Head of caudate nucleus (tissue), 42 donors: ENCODE measurements around the gene DPYSL4.

Experiments
- DNase-seq, 42 donors: peaks; one replicate each; pipeline versions ENCODE4 v3.0.0 to v3.0.0-alpha.2; 2020 to 2021; ENCODE audit warnings: mixed read lengths in 7 of 42
- intact Hi-C: fragments of 100-400 bp; cut with DNase I; formaldehyde crosslinking; loops from one replicate; pipeline ENCODE4 v1.15.0; 2022

Gene DPYSL4

DNA sequence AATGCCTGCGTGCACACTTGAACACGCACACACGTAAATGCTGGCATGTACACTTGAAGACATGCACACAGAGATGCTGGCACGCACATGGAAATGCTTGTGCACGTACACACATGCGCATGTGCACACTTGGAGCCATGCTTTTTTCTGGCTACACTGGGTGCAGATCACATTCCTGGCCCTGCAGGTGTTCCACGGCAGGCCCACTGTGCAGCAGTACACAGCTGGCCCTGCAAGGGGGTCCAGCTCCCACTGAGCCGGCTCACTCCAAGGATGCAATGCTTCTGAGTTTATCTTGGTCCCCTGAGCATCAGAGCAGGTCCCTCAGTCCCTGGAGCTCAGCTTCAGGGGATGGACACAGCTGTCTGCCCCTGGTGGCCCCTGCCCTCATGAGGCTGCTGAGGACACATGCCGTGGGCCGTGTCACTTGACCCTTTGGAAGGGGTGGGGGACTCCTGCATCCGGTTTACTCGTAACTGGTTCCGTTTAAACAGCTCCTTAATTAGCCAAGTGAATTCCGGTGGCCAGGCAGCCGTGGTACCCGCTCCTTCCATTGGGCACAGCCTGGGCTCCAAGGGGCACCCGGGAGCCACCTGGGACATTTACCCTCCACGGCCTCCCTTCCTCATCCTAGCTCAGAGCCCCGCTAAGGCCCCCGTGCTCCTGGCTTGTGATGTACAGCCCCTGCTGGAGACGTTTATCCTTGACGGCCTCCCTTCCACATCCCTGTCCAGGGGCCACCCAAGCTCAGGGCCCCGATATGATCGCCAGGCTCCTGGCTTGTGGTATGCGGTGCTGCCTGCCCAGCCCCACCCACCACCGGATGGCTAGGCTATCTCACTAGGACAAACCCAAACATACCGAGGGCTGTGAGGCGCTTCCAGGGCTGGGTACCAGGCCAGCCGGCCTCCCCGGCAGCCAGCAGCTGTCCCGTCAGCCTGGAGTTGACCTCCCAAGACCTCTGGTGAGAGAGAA, 39.5 kb upstream of the DPYSL4 start:
- peak in 7 of 42 donors; percentile 1 to 25 (median 2) for DNase-seq
- intact Hi-C loops = loop anchor here (10.0 kb wide), 1 partner anchor 262 kb away; no protein-coding TSS in a partner anchor

DNA sequence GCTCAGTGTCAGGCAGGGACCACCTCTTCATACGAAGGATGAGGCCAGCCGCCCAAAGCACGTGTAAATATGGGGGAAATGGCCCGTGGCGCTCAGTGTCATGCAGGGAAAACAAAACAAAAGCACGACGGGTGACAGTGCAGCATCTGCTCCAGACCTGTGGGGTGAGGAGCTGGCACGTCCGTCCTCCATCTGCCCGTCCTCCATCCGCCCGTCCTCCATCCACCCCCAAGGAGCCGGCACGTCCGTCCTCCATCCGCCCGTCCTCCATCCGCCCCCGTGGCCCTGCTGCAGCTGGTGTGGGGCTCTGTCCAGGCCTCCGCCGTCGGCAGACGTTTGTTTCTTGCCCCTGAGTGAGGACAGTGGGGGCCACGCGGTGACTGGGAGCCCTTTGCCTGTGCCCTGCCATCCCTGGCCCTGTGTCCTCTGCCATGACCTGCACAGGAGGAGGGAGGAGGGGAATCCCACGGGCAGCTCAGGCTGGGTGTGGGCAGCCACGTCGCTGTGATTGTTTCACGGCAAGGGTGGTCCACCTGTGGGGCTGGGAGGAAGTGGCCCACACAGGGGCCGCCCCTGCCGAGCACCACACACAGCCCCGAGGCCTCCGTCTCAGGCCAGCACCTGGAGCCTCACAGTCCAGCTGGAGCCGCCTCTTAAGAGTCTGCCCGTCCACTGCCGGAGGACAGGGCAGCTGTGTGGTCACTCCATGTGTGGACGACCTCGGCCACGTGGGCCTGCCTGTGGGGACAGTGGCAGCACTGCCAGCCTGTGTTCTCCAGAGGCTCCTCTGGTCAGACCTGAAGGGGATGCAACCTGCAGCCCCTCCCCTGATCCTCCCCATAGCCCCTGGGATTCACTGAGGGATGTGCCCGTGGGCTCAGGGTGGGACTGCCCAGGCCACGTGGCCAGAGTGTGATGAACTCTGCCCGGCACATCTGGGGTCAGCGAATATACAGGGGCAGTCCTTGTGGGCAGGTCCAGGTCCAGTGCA, 38.2 kb upstream of the DPYSL4 start:
- peak in 11 of 42 donors; percentile 1 to 23 (median 3) for DNase-seq
- intact Hi-C loops = loop anchor here (10.0 kb wide), 1 partner anchor 264 kb away; no protein-coding TSS in a partner anchor

DNA sequence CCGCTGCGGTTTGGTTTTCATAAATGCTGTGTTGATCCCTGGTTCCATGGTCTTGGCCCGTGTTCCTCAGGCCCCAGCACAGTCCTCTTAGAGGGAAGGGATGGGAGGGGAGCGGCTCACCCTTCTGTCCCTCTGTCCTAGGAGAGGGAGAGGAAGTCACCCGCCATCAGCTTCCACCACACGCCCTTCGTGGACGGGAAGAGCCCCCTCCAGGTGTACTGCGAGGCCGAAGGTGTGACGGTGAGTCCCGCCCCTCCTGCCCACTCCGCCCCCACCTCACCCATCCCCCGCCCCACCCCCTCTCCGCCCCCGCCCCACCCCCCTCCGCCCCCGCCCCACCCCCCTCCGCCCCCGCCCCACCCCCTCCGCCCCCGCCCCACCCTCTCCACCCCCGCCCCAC, 37.5 kb upstream of the DPYSL4 start:
- DNase-seq = peak in 8 of 42 donors; percentile 0 to 25 (median 4)
- intact Hi-C loops = loop anchor here (10.0 kb wide), 1 partner anchor 264 kb away; no protein-coding TSS in a partner anchor

DNA sequence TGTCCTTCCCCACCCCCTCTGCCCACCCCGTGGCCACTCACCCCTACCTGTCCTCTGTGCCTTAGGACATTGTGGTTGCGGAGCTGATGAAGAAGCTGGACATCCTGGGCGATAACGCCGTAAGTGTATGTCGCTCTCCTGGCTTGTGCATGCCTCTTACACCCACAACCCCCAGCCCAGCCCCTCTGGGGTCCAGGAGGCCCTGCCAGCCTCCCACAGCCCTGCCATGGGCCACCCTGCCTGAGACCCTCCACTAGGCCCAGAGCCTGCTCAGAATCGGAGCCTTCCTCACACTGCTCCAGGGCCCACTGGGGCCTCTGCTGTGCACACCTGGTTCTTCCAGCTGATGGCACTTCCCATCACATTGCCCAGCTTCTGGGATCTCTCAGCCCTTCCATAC, 36.8 kb upstream of the DPYSL4 start:
- intact Hi-C loops = loop anchor here (10.0 kb wide), 1 partner anchor 265 kb away; no protein-coding TSS in a partner anchor
- DNase-seq = peak in 4 of 42 donors; percentile 0 to 28 (median 6)

DNA sequence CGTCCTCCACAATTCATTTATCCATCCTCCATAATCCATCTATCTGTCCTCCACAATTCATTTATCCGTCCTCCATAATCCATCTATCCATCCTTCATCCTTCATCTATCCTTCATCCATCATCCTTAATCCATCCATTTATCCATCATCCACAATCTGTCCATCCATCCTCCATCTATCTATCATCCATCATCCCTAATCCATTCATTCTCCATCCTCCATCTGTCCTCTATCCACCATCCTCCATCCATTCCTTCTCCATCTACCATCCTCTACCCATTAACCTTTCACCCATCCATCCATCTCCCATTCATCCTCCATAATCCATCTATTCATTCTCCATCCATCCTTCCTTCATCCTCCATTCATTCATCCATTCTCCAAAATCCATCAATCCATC, 36.0 kb upstream of the DPYSL4 start:
- intact Hi-C loops = no loop called here
- no peak for DNase-seq

DNA sequence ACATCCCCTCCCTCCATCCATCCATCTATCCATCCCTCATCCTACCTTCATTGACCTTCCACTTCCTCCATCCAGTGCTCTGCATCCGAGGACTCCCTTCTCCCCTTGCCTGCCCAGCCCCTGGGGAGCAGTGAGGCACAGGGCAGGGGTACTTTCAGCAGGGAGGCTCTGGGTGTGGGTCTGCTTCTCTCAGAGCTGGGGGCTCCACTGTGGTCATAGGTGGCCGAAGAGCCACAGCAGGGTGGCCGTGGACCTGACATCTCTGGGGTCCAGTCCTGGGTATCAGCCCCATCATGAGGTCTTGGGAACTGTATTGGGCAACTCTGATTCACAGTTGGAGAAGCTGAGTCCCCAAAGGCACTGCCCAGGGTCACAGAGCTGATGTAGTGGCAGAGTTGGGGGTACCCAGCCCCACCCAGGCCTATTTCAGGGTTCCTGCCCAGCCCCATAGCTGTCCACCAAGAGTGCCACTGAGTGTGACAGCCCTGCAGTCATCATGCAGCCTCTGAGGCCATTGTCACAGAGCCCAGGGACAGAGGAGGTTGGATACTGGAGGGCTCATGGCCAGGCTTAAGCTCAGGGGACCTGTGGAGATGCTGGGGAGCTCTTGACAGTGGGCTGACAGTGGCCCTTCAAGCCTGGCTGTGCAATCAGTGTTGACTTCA, 35.3 kb upstream of the DPYSL4 start:
- peak in 8 of 42 donors; percentile 0 to 21 (median 5) for DNase-seq
- intact Hi-C loops = no loop called here

DNA sequence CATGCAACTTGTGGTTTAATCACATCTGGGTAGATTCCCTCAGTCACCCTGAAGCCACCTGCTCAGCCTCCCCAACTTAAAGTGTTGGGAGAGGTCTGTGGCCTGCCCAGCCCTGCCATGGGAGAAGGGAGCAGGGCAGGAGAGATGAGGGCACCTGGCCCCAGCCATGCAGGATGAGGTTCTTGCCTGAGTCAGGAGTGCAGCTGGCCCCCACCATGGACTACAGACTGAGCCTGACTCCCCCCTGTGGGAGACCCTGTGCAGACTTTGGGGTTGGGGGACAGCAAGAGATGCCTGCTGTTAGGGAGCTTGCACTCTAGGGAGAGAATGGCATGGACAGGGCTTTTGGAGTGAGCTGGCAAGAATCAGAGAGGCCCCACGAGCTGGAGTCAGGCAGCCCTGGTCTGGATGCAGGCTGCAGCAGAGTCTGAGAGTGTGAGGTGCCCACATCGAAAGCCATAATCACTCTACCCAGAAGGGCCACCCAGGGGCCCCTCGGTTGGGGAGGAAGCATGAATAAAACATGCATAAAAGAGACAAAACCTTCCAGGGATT, 34.7 kb upstream of the DPYSL4 start:
- peak in 5 of 42 donors; percentile 1 to 10 (median 1) for DNase-seq
- intact Hi-C loops = no loop called here

DNA sequence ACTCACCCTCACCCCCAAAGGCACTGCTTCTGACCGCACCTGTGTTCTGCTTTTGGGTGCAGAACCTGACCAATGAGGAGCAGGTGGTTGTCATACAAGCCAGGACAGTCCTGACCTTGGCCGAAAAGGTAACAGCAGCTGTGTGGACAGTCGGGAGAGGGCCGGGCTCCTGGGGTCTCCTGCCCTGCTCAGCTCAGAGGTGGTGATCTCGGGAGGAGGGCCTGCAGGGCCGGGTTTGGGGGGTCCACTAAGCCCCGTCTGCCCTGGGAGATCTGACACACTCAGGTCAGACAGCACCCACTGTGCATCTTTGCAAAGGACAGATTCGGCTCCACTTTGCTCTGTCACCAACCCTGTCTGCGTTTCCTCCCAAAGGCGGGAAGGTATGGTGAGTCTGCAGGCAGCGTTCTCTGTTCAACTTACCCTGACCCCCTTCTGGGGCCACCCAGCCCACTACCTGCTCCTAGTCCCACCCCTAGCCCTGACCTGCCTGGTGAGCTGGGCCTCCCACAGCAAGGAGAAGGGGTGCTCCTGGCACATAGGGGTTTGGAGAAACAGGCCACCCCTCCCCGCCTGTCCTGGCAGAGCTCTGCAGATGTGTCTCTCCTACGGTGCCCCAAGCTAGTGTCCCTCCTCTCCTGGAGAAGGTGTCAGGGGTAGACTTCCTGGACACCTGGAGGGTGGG, 33.7 kb upstream of the DPYSL4 start:
- DNase-seq = peak in 2 of 42 donors; percentile 0 to 1
- intact Hi-C loops = no loop called here

DNA sequence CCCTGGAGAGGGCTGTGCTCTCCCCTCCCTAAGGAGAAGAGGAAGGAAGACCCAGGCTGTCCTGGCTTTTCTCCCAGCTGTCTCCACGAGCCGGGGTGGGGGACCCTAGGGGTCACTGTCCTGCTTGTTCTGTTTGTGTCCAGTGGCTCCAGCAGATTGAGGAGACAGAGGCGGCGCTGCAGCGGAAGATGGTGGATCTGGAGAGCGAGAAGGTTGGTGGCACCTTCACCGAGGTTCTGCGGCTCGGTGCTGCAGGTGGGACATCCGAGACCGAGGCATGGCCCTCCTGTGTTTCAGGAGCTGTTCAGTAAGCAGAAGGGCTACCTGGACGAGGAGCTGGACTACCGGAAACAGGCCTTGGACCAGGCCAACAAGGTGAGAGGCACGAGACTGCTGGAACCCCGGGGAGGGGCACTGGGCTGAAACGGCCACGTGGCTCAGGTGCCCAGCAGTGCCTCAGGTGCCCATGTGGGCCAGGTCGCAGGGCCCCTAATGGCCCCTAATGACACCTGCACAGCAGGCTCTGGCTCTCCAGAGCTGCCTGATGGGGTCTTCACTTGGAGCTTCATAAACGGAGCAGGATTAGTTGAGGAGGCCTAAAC, 33.0 kb upstream of the DPYSL4 start:
- DNase-seq = no peak
- intact Hi-C loops = no loop called here

DNA sequence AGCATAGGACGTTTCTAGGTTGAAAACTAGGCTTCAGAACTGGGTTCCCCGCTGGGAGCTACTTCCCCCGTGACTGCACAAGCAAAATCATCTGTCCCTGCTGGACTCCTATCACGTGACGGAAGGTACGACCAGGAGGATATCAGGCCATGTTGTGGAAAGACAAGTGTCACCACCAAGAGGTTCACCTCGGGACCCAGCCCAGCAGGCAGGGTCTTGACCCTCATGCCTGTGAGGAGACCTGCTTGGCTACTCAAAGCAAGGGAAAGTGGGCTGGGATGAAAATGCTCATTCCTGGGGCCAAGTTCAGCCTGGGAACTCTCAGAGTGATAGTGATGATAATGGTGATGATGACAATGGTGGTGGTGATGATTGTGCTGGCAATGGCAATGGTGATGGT, 32.3 kb upstream of the DPYSL4 start:
- intact Hi-C loops = no loop called here
- DNase-seq = no peak

DNA sequence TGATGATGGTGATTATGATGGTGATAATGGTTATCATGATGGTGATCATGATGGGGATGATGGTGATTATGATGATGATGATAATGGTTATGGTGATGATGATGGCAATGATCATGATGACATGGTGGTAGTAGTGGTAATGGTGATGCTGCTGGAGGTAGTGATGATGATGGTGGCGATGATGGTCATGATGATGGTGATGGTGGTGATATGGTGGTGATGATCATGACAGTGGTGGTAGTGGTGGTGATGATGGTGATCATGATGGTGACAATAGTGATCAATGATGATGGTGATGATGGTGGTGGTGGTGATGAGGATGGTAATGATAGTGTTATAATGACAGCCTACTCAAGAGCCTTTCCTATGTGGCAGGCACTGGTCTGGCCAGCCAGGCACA, 31.8 kb upstream of the DPYSL4 start:
- DNase-seq = no peak
- intact Hi-C loops = no loop called here

DNA sequence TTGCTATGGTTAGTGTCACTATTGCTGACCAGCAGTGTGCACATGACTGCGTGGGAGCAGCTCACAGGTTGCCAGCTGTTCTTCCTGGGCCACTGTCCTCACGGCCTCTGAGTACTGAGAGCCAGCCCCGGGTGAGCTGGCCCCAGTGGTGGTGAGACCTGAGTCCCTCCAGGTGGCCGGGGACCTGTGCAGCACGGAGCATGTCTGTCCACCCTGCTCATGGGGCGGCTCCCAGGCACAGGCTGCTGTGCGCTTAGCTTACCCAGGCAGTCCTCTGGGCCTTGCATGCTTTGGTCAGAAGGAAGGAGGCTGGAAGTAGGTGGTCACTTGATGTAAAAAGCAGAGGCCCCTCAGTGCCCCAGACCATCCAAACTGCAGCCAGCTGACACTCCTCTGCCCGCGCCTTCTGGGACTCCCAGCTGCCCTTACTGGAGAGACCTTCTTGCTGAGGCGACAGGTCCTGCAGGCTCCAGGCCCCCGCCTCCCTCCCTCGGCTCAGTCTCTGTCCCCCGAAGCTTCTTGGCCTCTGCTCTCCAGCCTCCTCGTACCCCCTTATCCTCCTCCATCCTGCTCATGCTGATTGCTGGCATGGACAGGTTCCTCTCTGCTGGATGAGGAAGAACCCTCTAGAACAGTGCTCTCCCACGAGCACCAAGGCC, 30.9 kb upstream of the DPYSL4 start:
- no peak for DNase-seq

DNA sequence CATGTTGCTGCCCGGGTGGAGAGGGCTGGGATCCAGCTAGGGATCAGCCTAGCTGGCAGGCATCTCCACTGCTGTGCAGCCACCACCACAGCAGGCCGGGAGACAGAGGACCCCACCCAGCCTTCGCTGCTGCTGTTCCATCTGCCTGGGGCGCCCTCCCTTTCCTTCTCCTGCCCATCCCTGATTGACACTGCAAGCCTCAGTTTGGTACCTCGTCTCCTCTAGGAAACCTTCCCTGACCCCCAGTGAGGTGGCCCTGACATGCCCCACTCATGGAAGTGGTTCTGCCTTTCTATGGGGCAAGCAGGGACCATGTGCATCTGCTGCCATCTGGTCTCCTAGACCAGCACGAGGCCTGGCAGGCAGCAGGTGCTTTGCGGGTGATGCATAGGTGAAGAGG, 30.4 kb upstream of the DPYSL4 start:
- no peak for DNase-seq
- intact Hi-C loops = no loop called here

More for the DNA sequence above, 30.9 kb upstream of the DPYSL4 start:
- intact Hi-C loops = no loop called here

DNA sequence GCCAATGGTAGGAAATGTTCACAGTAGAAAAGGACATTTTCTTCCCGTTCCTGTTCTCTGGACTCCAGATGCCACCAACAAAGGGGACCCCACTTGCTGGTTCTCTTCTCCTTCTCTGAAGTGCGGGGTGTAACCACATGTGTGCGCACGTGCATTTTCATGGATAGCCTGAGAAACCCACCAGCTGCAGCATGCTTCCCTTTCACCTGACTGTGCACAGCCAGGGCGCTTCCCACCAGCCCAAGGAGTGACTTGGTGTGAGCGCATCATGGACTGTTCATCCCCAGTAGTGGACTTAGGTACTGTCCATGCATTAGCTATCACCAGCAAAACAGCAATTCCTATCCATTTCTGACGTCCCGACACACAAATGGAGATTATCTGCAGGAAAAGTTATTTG, 29.6 kb upstream of the DPYSL4 start:
- intact Hi-C loops = no loop called here
- no peak for DNase-seq

DNA sequence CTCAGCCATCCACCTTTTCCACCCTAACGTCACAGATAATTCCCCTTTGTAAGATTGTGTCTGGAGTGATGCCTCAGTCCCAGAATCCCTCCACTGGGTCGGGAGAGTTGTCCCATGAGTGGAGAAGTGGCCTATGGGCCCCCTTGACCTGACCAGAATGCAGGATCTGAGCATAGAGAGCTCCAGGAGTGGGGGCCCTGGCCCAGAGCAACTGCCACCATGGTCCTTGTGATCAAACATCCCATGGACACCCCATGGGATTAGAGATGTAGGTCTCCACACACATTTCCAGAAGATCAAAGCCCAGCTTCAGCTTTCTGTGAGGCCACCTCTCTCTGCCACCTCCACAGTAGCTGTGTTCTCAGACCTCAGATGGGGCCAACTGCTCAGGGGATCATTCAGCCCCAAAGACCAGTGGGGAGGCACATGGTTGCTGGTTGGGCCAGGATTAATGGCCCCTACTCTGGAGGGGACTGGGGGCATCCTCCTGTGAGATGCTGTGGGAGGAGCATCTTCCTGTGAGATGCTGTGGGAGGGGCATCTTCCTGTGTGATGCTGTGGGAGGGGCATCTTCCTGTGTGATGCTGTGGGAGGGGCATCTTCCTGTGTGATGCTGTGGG, 28.5 kb upstream of the DPYSL4 start:
- intact Hi-C loops = no loop called here
- DNase-seq = no peak

DNA sequence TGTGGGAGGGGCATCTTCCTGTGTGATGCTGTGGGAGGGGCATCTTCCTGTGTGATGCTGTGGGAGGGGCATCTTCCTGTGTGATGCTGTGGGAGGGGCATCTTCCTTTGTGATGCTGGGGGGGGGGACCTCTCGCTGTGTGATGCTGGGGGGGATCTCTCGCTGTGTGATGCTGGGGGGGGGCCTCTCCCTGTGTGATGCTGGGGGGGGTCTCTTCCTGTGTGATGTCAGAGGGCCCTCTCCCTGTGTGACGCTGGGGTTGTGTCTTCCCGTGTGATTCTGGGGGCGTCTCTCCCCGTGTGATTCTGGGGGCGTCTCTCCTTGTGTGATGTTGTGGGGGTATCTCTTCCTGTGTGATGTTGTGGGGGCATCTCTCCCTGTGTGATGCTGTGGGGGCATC, 27.9 kb upstream of the DPYSL4 start:
- intact Hi-C loops = no loop called here
- no peak for DNase-seq
